ENCODE data around the gene PCNT.

PCNT gene

DNA sequence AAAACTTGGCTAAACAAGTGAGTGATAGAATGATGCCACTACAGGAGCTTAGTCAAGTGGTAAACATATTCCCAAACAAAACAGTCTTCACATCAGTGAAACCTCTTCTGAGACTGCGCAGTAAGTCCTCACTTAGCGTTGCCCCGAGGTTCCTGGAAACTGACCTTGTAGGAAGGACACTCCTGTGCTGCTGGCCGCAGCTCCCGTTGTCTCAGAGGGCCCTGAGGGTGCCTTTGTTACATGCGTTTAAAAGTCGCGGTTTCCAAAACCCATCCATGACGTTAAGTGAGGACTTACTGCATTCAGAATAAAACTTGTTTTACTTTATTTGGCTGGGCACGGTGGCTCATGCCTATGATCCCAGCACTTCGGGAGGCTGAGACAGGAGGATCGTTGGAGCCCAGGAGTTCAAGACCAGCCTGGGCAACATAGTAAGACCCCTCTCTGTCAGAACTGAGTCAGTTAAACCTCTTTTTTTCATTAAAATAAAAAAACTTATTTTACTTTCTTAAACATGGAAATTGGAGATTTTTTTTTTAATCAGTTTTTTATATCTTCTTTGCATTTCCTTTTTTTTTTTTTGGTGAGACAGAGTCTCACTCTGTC is 98.8 kb downstream of the PCNT start:
- 96 to 99% methylated on average over 12 of the region's 12 CpGs for WGBS, 2 experiments (ENCODE audit: insufficient coverage in 2 of 2)

DNA sequence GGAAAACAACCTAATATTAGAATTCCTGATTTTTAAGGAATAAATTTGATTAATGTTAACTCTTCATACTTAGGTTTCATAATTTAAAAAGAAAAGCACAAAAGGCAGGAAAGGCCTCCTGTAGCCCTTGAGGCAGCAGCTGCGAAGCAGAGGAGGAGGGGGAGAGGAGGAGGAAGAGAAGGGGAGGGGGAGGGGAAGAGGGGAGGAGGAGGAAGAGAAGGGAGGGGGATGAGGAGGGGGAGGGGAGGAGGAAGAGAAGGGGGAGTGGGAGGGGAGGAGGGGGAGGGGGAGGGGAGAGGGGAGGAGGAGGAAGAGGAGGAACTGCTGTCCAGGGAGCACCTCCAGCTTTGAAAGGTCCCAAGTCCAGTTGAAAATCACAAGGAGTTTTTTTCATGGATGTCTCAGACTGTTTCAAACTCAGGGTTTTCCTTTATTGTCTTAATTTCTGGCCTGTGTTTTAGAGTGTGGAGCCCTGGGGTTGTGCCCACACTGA is 99.6 kb downstream of the PCNT start:
- H3K4me3 ChIP-seq (ENCODE audit: extremely low read depth, insufficient read depth, low read length, poor library complexity, severe bottlenecking) = no peak overlapping the region
- peaks cover 60% of the 10 kb centered on the region for H3K36me3 ChIP-seq (ENCODE audit: control insufficient read depth, insufficient read depth, low read length)
- H3K9me3 ChIP-seq (ENCODE audit: control insufficient read depth, low read length) = no peaks in the 10 kb centered on the region
- H3K27ac ChIP-seq (ENCODE audit: low read depth, low read length, severe bottlenecking) = no peak overlapping the region
- H3K4me1 ChIP-seq (ENCODE audit: control insufficient read depth, insufficient read depth, low read length, poor library complexity, severe bottlenecking) = no peaks in the 10 kb centered on the region
- no CpG with 5 or more reads among the region's 1 CpG for WGBS, 2 experiments (ENCODE audit: insufficient coverage in 2 of 2)

More for the DNA sequence above, 98.8 kb downstream of the PCNT start:
- Histone ChIP-seq H3K4me1 (ENCODE audit: control insufficient read depth, insufficient read depth, low read length, poor library complexity, severe bottlenecking) (no peaks in the 10 kb centered on the region), H3K4me3 (ENCODE audit: extremely low read depth, insufficient read depth, low read length, poor library complexity, severe bottlenecking) (no peak overlapping the region), H3K27ac (ENCODE audit: low read depth, low read length, severe bottlenecking) (no peak overlapping the region), H3K9me3 (ENCODE audit: control insufficient read depth, low read length) (no peaks in the 10 kb centered on the region), H3K36me3 (ENCODE audit: control insufficient read depth, insufficient read depth, low read length) (peaks cover 59% of the 10 kb centered on the region)

- WGBS, 2 experiments (ENCODE audit: insufficient coverage in 2 of 2) = 85 to 86% methylated on average over 13 to 16 of the region's 17 CpGs
- Histone ChIP-seq H3K36me3 (ENCODE audit: control insufficient read depth, insufficient read depth, low read length) (peaks cover 61% of the 10 kb centered on the region), H3K4me3 (ENCODE audit: extremely low read depth, insufficient read depth, low read length, poor library complexity, severe bottlenecking) (no peak overlapping the region), H3K27ac (ENCODE audit: low read depth, low read length, severe bottlenecking) (no peak overlapping the region), H3K4me1 (ENCODE audit: control insufficient read depth, insufficient read depth, low read length, poor library complexity, severe bottlenecking) (no peaks in the 10 kb centered on the region), H3K9me3 (ENCODE audit: control insufficient read depth, low read length) (no peaks in the 10 kb centered on the region)
Measured at GRCh38 chr21:46424039-46424591, 100.2 kb downstream of the PCNT start.

- no peaks in the 10 kb centered on the region for H3K4me1 ChIP-seq (ENCODE audit: control insufficient read depth, insufficient read depth, low read length, poor library complexity, severe bottlenecking)
- no peaks in the 10 kb centered on the region for H3K9me3 ChIP-seq (ENCODE audit: control insufficient read depth, low read length)
- WGBS, 2 experiments (ENCODE audit: insufficient coverage in 2 of 2) = 98 to 100% methylated on average over 2 to 5 of the region's 14 CpGs
- peaks cover 64% of the 10 kb centered on the region for H3K36me3 ChIP-seq (ENCODE audit: control insufficient read depth, insufficient read depth, low read length)
- no peak overlapping the region for H3K4me3 ChIP-seq (ENCODE audit: extremely low read depth, insufficient read depth, low read length, poor library complexity, severe bottlenecking)
- H3K27ac ChIP-seq (ENCODE audit: low read depth, low read length, severe bottlenecking) = no peak overlapping the region
Measured at GRCh38 chr21:46424621-46425020, 100.7 kb downstream of the PCNT start.

DNA sequence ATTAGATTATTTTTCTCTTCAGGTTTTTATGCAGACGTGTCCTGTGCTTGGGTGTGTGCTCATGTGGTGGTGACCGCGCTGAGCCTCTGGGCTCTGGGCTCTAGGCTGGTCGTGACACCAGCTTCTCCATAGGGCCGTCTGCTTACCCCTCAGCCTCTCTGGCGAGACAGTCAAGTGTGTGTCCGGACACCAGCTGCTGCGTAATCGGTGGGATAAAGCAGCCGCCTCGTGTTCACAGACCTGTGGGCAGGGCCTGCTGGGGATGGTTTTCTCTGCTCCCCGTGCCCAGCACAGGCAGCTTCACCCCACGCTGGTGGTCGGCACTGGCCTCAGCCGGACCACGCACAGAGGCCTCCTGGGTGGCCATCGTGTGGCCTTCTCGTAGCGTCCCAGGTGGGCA is 101.1 kb downstream of the PCNT start:
- Histone ChIP-seq H3K9me3 (ENCODE audit: control insufficient read depth, low read length) (no peaks in the 10 kb centered on the region), H3K36me3 (ENCODE audit: control insufficient read depth, insufficient read depth, low read length) (peaks cover 65% of the 10 kb centered on the region), H3K27ac (ENCODE audit: low read depth, low read length, severe bottlenecking) (no peak overlapping the region), H3K4me1 (ENCODE audit: control insufficient read depth, insufficient read depth, low read length, poor library complexity, severe bottlenecking) (no peaks in the 10 kb centered on the region), H3K4me3 (ENCODE audit: extremely low read depth, insufficient read depth, low read length, poor library complexity, severe bottlenecking) (no peak overlapping the region)
- 96% methylated on average over 18 of the region's 19 CpGs for WGBS, 2 experiments (ENCODE audit: insufficient coverage in 2 of 2)

DNA sequence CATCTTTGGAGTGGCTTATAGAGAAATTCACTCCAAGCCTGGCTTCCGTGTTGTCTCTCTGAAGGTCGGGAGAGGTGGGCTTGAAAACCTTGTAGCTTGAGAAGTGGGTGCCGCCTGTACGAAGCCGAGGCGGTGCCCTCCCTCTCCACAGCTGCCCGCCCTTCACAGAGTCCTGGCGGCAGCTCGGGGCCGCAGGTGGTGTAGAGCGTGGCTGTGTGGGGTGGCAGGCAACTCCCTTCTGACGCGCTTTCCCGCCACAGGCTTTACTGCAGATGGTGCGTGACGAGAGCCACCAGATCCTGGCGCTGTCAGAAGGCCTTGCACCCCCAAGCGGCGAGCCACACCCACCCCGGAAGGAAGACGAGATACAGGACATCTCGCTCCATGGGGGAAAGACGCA is 101.6 kb downstream of the PCNT start:
- Histone ChIP-seq H3K27ac (ENCODE audit: low read depth, low read length, severe bottlenecking) (no peak overlapping the region), H3K36me3 (ENCODE audit: control insufficient read depth, insufficient read depth, low read length) (peaks cover 68% of the 10 kb centered on the region), H3K9me3 (ENCODE audit: control insufficient read depth, low read length) (no peaks in the 10 kb centered on the region), H3K4me3 (ENCODE audit: extremely low read depth, insufficient read depth, low read length, poor library complexity, severe bottlenecking) (no peak overlapping the region), H3K4me1 (ENCODE audit: control insufficient read depth, insufficient read depth, low read length, poor library complexity, severe bottlenecking) (no peaks in the 10 kb centered on the region)
- 95 to 97% methylated on average over 15 to 22 of the region's 23 CpGs for WGBS, 2 experiments (ENCODE audit: insufficient coverage in 2 of 2)

- no peak overlapping the region for H3K27ac ChIP-seq (ENCODE audit: low read depth, low read length, severe bottlenecking)
- H3K4me3 ChIP-seq (ENCODE audit: extremely low read depth, insufficient read depth, low read length, poor library complexity, severe bottlenecking) = no peak overlapping the region
- no peaks in the 10 kb centered on the region for H3K9me3 ChIP-seq (ENCODE audit: control insufficient read depth, low read length)
- no peaks in the 10 kb centered on the region for H3K4me1 ChIP-seq (ENCODE audit: control insufficient read depth, insufficient read depth, low read length, poor library complexity, severe bottlenecking)
- 94 to 98% methylated on average over 8 to 12 of the region's 22 CpGs for WGBS, 2 experiments (ENCODE audit: insufficient coverage in 2 of 2)
- H3K36me3 ChIP-seq (ENCODE audit: control insufficient read depth, insufficient read depth, low read length) = peaks cover 61% of the 10 kb centered on the region
Measured at GRCh38 chr21:46426313-46427046, 102.5 kb downstream of the PCNT start.

GRCh38 chr21:46427516-46427915 is 103.6 kb downstream of the PCNT start:
- H3K4me3 ChIP-seq (ENCODE audit: extremely low read depth, insufficient read depth, low read length, poor library complexity, severe bottlenecking) = no peak overlapping the region
- H3K4me1 ChIP-seq (ENCODE audit: control insufficient read depth, insufficient read depth, low read length, poor library complexity, severe bottlenecking) = no peaks in the 10 kb centered on the region
- H3K27ac ChIP-seq (ENCODE audit: low read depth, low read length, severe bottlenecking) = no peak overlapping the region
- peaks cover 61% of the 10 kb centered on the region for H3K36me3 ChIP-seq (ENCODE audit: control insufficient read depth, insufficient read depth, low read length)
- no peaks in the 10 kb centered on the region for H3K9me3 ChIP-seq (ENCODE audit: control insufficient read depth, low read length)
- 92 to 96% methylated on average over 11 to 12 of the region's 14 CpGs for WGBS, 2 experiments (ENCODE audit: insufficient coverage in 2 of 2)

DNA sequence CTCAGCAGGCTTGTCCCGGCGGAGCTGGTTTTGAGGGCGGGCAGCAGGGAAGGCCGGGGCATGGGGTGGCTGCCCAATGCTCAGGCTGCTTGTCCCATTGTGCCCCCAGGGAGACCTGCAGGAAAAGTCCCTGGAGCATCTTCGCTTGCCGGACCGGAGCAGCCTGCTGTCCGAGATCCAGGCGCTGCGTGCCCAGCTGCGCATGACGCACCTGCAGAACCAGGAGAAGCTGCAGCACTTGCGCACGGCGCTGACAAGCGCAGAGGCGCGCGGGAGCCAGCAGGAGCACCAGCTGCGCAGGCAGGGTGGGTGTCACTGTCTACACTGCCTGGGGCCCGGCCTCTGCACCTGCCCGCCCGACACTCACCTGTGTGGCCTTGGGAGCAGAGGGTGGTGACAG is 104.3 kb downstream of the PCNT start:
- Histone ChIP-seq H3K36me3 (ENCODE audit: control insufficient read depth, insufficient read depth, low read length) (peaks cover 63% of the 10 kb centered on the region), H3K9me3 (ENCODE audit: control insufficient read depth, low read length) (no peaks in the 10 kb centered on the region), H3K4me1 (ENCODE audit: control insufficient read depth, insufficient read depth, low read length, poor library complexity, severe bottlenecking) (no peaks in the 10 kb centered on the region), H3K4me3 (ENCODE audit: extremely low read depth, insufficient read depth, low read length, poor library complexity, severe bottlenecking) (no peak overlapping the region), H3K27ac (ENCODE audit: low read depth, low read length, severe bottlenecking) (no peak overlapping the region)
- WGBS, 2 experiments (ENCODE audit: insufficient coverage in 2 of 2) = 93 to 97% methylated on average over 20 to 22 of the region's 23 CpGs

DNA sequence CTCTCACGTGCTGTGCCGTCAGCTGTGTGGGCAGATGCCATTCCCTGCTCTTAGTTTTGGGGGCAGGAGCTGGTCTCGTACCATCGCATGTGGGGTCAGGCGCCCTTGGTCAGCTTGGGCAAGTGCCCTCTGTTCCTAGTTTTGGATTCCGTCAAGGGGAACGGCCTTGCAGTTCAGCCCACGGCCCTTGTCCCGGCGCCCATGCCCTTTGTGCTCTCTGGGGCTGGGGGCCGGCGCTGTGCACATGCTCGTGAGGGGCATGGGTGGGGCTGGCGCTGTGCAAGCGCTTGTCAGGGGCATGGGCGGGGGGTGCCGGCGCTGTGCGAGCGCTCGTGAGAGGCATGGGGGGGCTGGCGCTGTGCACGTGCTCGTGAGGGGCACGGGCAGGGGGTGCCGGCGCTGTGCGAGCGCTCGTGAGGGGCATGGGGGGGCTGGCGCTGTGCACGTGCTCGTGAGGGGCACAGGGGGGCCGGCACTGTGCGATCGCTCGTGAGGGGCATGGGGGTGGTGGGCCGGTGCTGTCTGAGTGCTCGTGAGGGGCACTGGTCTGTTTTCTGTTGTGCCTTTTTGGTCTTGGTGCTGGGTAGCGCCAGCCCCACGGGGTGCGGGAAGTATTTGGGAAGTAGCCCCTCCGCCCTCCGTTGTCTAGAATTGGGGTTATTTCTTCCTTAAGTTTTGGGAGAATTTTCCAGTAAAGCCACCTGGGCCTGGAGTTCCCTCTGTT is 105.2 kb downstream of the PCNT start:
- H3K27ac ChIP-seq (ENCODE audit: low read depth, low read length, severe bottlenecking) = no peak overlapping the region
- no peaks in the 10 kb centered on the region for H3K9me3 ChIP-seq (ENCODE audit: control insufficient read depth, low read length)
- H3K4me1 ChIP-seq (ENCODE audit: control insufficient read depth, insufficient read depth, low read length, poor library complexity, severe bottlenecking) = no peaks in the 10 kb centered on the region
- H3K36me3 ChIP-seq (ENCODE audit: control insufficient read depth, insufficient read depth, low read length) = peaks cover 72% of the 10 kb centered on the region
- 96% methylated on average over 23 to 28 of the region's 44 CpGs for WGBS, 2 experiments (ENCODE audit: insufficient coverage in 2 of 2)
- H3K4me3 ChIP-seq (ENCODE audit: extremely low read depth, insufficient read depth, low read length, poor library complexity, severe bottlenecking) = no peak overlapping the region

Data from mesodermal cell (in vitro differentiated cells).